T-helper 1 cell treated with Interleukin-12 subunit alpha and Interleukin-12 subunit beta and Interleukin-4 antibody, amounts not matched to agents 30 μg/mL and 1 μg/mL, for 36 hours (primary cell): Measurements from ENCODE around the gene SERPINA5.

Experiments
- H3K27ac Mint-ChIP-seq: one replicate; pipeline ENCODE4 v1.8.0; 2021; ENCODE audit warnings: mild to moderate bottlenecking, mixed read lengths
- H3K27me3 Mint-ChIP-seq: one replicate; pipeline ENCODE4 v1.8.0; 2021; ENCODE audit warnings: low read depth, mixed read lengths
- H3K36me3 Mint-ChIP-seq: one replicate; pipeline ENCODE4 v1.8.0; 2021; ENCODE audit warnings: low read depth, mixed read lengths
- H3K4me1 Mint-ChIP-seq: one replicate; pipeline ENCODE4 v1.8.0; 2021; ENCODE audit warnings: low read depth, mixed read lengths
- H3K4me3 Mint-ChIP-seq: one replicate; pipeline ENCODE4 v1.8.0; 2021; ENCODE audit warnings: mild to moderate bottlenecking, moderate library complexity, mixed read lengths
- H3K9me3 Mint-ChIP-seq: one replicate; pipeline ENCODE4 v1.8.0; 2021; ENCODE audit warnings: mixed read lengths

SERPINA5 gene

GRCh38 chr14:94578712-94579111 lies 2.5 kb upstream of the SERPINA5 start:
- H3K4me3 Mint-ChIP-seq: no peak overlapping the region
- H3K36me3 Mint-ChIP-seq: no peaks in the 10 kb centered on the region
- H3K4me1 Mint-ChIP-seq: no peaks in the 10 kb centered on the region
- no peak overlapping the region for H3K27ac Mint-ChIP-seq
- H3K9me3 Mint-ChIP-seq: no peaks in the 10 kb centered on the region
- no peaks in the 10 kb centered on the region for H3K27me3 Mint-ChIP-seq

- no peak overlapping the region for H3K27ac Mint-ChIP-seq
- H3K36me3 Mint-ChIP-seq: no peaks in the 10 kb centered on the region
- H3K4me1 Mint-ChIP-seq: no peaks in the 10 kb centered on the region
- no peak overlapping the region for H3K4me3 Mint-ChIP-seq
- no peaks in the 10 kb centered on the region for H3K9me3 Mint-ChIP-seq
- H3K27me3 Mint-ChIP-seq: no peaks in the 10 kb centered on the region
Observed at GRCh38 chr14:94582199-94582750, 1.0 kb downstream of the SERPINA5 start.

- no peaks in the 10 kb centered on the region for H3K36me3 Mint-ChIP-seq
- H3K4me3 Mint-ChIP-seq: no peak overlapping the region
- no peaks in the 10 kb centered on the region for H3K4me1 Mint-ChIP-seq
- no peak overlapping the region for H3K27ac Mint-ChIP-seq
- no peaks in the 10 kb centered on the region for H3K27me3 Mint-ChIP-seq
- H3K9me3 Mint-ChIP-seq: no peaks in the 10 kb centered on the region
Observed at GRCh38 chr14:94582851-94583250, 1.6 kb downstream of the SERPINA5 start.

- Mint-ChIP-seq H3K4me1 (no peaks in the 10 kb centered on the region), H3K36me3 (no peaks in the 10 kb centered on the region), H3K27me3 (no peaks in the 10 kb centered on the region), H3K27ac (no peak overlapping the region), H3K9me3 (no peaks in the 10 kb centered on the region), H3K4me3 (no peak overlapping the region)
Observed at GRCh38 chr14:94583557-94583956, 2.3 kb downstream of the SERPINA5 start.

GRCh38 chr14:94584591-94585280 lies 3.5 kb downstream of the SERPINA5 start:
- no peaks in the 10 kb centered on the region for H3K9me3 Mint-ChIP-seq
- H3K4me1 Mint-ChIP-seq: no peaks in the 10 kb centered on the region
- no peak overlapping the region for H3K4me3 Mint-ChIP-seq
- no peaks in the 10 kb centered on the region for H3K27me3 Mint-ChIP-seq
- H3K27ac Mint-ChIP-seq: no peak overlapping the region
- H3K36me3 Mint-ChIP-seq: no peaks in the 10 kb centered on the region

- Mint-ChIP-seq H3K27me3 (no peaks in the 10 kb centered on the region), H3K4me3 (no peak overlapping the region), H3K4me1 (no peaks in the 10 kb centered on the region), H3K36me3 (no peaks in the 10 kb centered on the region), H3K9me3 (no peaks in the 10 kb centered on the region), H3K27ac (no peak overlapping the region)
Observed at GRCh38 chr14:94586635-94587034, 5.4 kb downstream of the SERPINA5 start.

GRCh38 chr14:94588311-94588710 lies 7.1 kb downstream of the SERPINA5 start:
- Mint-ChIP-seq H3K27ac (no peak overlapping the region), H3K4me1 (no peaks in the 10 kb centered on the region), H3K4me3 (no peak overlapping the region), H3K9me3 (no peaks in the 10 kb centered on the region), H3K36me3 (no peaks in the 10 kb centered on the region), H3K27me3 (no peaks in the 10 kb centered on the region)

GRCh38 chr14:94591073-94591472 lies 9.8 kb downstream of the SERPINA5 start:
- no peaks in the 10 kb centered on the region for H3K4me1 Mint-ChIP-seq
- H3K27ac Mint-ChIP-seq: no peak overlapping the region
- H3K4me3 Mint-ChIP-seq: no peak overlapping the region
- no peaks in the 10 kb centered on the region for H3K9me3 Mint-ChIP-seq
- no peaks in the 10 kb centered on the region for H3K27me3 Mint-ChIP-seq
- H3K36me3 Mint-ChIP-seq: no peaks in the 10 kb centered on the region

- no peaks in the 10 kb centered on the region for H3K36me3 Mint-ChIP-seq
Observed at GRCh38 chr14:94591871-94592270, 10.6 kb downstream of the SERPINA5 start.

GRCh38 chr14:94592457-94592856 lies 11.2 kb downstream of the SERPINA5 start:
- H3K9me3 Mint-ChIP-seq: no peaks in the 10 kb centered on the region
- H3K4me3 Mint-ChIP-seq: no peak overlapping the region
- H3K27me3 Mint-ChIP-seq: no peaks in the 10 kb centered on the region
- H3K36me3 Mint-ChIP-seq: no peaks in the 10 kb centered on the region
- no peaks in the 10 kb centered on the region for H3K4me1 Mint-ChIP-seq
- H3K27ac Mint-ChIP-seq: no peak overlapping the region

More at GRCh38 chr14:94591871-94592270, 10.6 kb downstream of the SERPINA5 start:
- Mint-ChIP-seq H3K27ac (no peak overlapping the region), H3K9me3 (no peaks in the 10 kb centered on the region), H3K4me3 (no peak overlapping the region), H3K4me1 (no peaks in the 10 kb centered on the region), H3K27me3 (no peaks in the 10 kb centered on the region)

GRCh38 chr14:94593376-94593748 lies 12.1 kb downstream of the SERPINA5 start:
- no peak overlapping the region for H3K4me3 Mint-ChIP-seq
- H3K27me3 Mint-ChIP-seq: no peaks in the 10 kb centered on the region
- no peaks in the 10 kb centered on the region for H3K9me3 Mint-ChIP-seq
- H3K27ac Mint-ChIP-seq: no peak overlapping the region
- H3K36me3 Mint-ChIP-seq: no peaks in the 10 kb centered on the region
- H3K4me1 Mint-ChIP-seq: no peaks in the 10 kb centered on the region

- H3K4me3 Mint-ChIP-seq: no peak overlapping the region
- no peaks in the 10 kb centered on the region for H3K27me3 Mint-ChIP-seq
- no peak overlapping the region for H3K27ac Mint-ChIP-seq
- H3K9me3 Mint-ChIP-seq: no peaks in the 10 kb centered on the region
- no peaks in the 10 kb centered on the region for H3K4me1 Mint-ChIP-seq
- no peaks in the 10 kb centered on the region for H3K36me3 Mint-ChIP-seq
Observed at GRCh38 chr14:94593749-94594431, 12.7 kb downstream of the SERPINA5 start.

GRCh38 chr14:94594441-94594840 lies 13.2 kb downstream of the SERPINA5 start:
- Mint-ChIP-seq H3K27ac (no peak overlapping the region), H3K4me3 (no peak overlapping the region), H3K36me3 (no peaks in the 10 kb centered on the region), H3K9me3 (no peaks in the 10 kb centered on the region), H3K4me1 (no peaks in the 10 kb centered on the region), H3K27me3 (no peaks in the 10 kb centered on the region)

GRCh38 chr14:94595912-94596311 lies 14.7 kb downstream of the SERPINA5 start:
- Mint-ChIP-seq H3K4me3 (no peak overlapping the region), H3K36me3 (no peaks in the 10 kb centered on the region), H3K4me1 (no peaks in the 10 kb centered on the region), H3K27ac (no peak overlapping the region), H3K9me3 (no peaks in the 10 kb centered on the region), H3K27me3 (no peaks in the 10 kb centered on the region)

GRCh38 chr14:94596361-94596760 lies 15.1 kb downstream of the SERPINA5 start:
- Mint-ChIP-seq H3K27me3 (no peaks in the 10 kb centered on the region), H3K9me3 (no peaks in the 10 kb centered on the region), H3K4me3 (no peak overlapping the region), H3K4me1 (no peaks in the 10 kb centered on the region), H3K27ac (no peak overlapping the region), H3K36me3 (no peaks in the 10 kb centered on the region)
